Upper lobe of left lung (tissue), 6 donors: Measurements from ENCODE around the gene ZBED6. TPM values are rescaled to one million over a fixed set of nuclear protein-coding genes. Genes with fewer than 3 reads are reported as not detected.

Experiments used
- ATAC-seq, 2 donors: fragments of 200-7000 bp; cut with Tn5 transposase; one replicate each; pipeline ENCODE4 v1.9.1; 2022; ENCODE audit warnings: mild to moderate bottlenecking in 2 of 2, moderate library complexity in 2 of 2; ENCODE audit not compliant: low FRiP score in 2 of 2
- DNase-seq, 2 donors: peaks; one replicate each; pipeline ENCODE4 v3.0.0-alpha.2; 2019 to 2020
- H3K27ac ChIP-seq, 4 donors: fragments of 200-600 bp; sonication (generic); one replicate each; pipeline ENCODE4 v1.5.1; 2016 to 2019
- H3K27me3 ChIP-seq, 4 donors: fragments of 200-600 bp; sonication (generic); one replicate each; pipeline ENCODE4 v1.5.1; 2017 to 2019
- H3K36me3 ChIP-seq, 4 donors: fragments of 200-600 bp; sonication (generic); one replicate each; pipeline ENCODE4 v1.5.1; 2016 to 2019
- H3K4me1 ChIP-seq, 4 donors: fragments of 200-600 bp; sonication (generic); one replicate each; pipeline ENCODE4 v1.5.1; 2018 to 2019
- H3K4me3 ChIP-seq, 4 donors: fragments of 200-600 bp; sonication (generic); one replicate each; pipeline ENCODE4 v1.5.1; 2017 to 2019; ENCODE audit warnings: mild to moderate bottlenecking in 2 of 4, moderate library complexity in 1 of 4
- H3K9me3 ChIP-seq, 4 donors: fragments of 200-600 bp; sonication (generic); one replicate each; pipeline ENCODE4 v1.5.1; 2018 to 2019
- EP300 ChIP-seq, 4 donors: sonication (generic); formaldehyde crosslinking; IDR thresholded peaks; one replicate each; pipeline ENCODE4 v1.5.1; 2017; ENCODE audit warnings: antibody characterized with exemption in 4 of 4, control low read depth in 2 of 4
- POLR2A ChIP-seq, 4 donors: fragments of 450-650 bp; IDR thresholded peaks; one replicate each; pipeline ENCODE4 v1.5.1; 2016 to 2017; ENCODE audit warnings: antibody characterized with exemption in 4 of 4, mild to moderate bottlenecking in 2 of 4
- POLR2AphosphoS5 ChIP-seq, 2 donors: sonication (generic); formaldehyde crosslinking; IDR thresholded peaks; one replicate each; pipeline ENCODE4 v1.5.1; 2017; ENCODE audit warnings: antibody characterized with exemption in 2 of 2
- WGBS, 2 donors: methylation state at CpG; one replicate each; pipeline ENCODE4 v1.1.5; 2017 to 2018; 5-methylcytosine and 5-hydroxymethylcytosine counted together
- total RNA-seq, 6 donors: library from RNA; depleted of rRNA in 4 of 6; stranded (reverse); fragments of >200 nt in 4 of 6; gene quantifications; one replicate each; pipeline versions ENCODE4 v1.1.0 to v1.2.1, GENCODE V29; 2016 to 2021
- TF ChIP-seq, protein P1 (sequence below), 6 experiments: fragments of 450-650 bp in 4 of 6; fragments of 200-600 bp in 2 of 6; sonication (generic) in 2 of 6; IDR thresholded peaks; one replicate each; pipeline ENCODE4 v1.5.1; 2016 to 2019; ENCODE audit warnings: antibody characterized with exemption in 6 of 6
- donor health status: DM: no; HTN: no; CAD: no; lungs with moderate emphysema.
- donor health status: DM: no; HTN: yes; CAD: no; lungs with severe emphysema.

ZBED6 gene
- total RNA-seq, 6 donors from 2014 or later, result 15.0 to 29.3 (median 21.3) TPM

DNA sequence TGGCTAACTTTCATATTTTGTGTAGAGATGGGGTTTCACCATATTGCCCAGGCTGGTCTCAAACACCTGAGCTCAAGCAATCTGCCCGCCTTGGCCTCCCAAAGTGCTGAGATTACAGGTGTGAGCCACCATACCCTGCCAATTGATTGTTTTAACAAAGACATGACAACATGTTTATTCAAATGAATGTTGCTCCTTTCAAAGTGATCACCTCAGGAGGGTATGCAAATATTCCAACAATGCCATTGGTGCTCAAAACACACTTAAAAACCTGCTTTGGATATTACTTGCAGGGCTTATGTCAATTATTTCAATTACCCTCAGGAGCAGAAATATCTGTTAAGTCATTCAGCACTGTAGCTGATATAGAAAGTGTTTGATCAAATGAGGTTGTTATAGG lies 22.6 kb upstream of the ZBED6 start:
- no peak for ATAC-seq
- no peaks in the 10 kb centered on the region for H3K9me3 ChIP-seq
- WGBS, 2 donors, result 100% methylated on average over 1 of the region's 1 CpG
- no peaks in the 10 kb centered on the region for H3K36me3 ChIP-seq
- H3K4me1 ChIP-seq, result peaks cover 0 to 18% (median 6%) of the 10 kb centered on the region in 4 donors
- TF ChIP-seq POLR2AphosphoS5 (IDR thresholded peaks at IDR 0.05), result no peak
- no peak for TF ChIP-seq EP300 (IDR thresholded peaks at IDR 0.05)
- TF ChIP-seq POLR2A (IDR thresholded peaks at IDR 0.05), result no peak
- TF ChIP-seq, protein P1, sequence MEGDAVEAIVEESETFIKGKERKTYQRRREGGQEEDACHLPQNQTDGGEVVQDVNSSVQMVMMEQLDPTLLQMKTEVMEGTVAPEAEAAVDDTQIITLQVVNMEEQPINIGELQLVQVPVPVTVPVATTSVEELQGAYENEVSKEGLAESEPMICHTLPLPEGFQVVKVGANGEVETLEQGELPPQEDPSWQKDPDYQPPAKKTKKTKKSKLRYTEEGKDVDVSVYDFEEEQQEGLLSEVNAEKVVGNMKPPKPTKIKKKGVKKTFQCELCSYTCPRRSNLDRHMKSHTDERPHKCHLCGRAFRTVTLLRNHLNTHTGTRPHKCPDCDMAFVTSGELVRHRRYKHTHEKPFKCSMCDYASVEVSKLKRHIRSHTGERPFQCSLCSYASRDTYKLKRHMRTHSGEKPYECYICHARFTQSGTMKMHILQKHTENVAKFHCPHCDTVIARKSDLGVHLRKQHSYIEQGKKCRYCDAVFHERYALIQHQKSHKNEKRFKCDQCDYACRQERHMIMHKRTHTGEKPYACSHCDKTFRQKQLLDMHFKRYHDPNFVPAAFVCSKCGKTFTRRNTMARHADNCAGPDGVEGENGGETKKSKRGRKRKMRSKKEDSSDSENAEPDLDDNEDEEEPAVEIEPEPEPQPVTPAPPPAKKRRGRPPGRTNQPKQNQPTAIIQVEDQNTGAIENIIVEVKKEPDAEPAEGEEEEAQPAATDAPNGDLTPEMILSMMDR (IDR thresholded peaks at IDR 0.05), result no peak
- no peaks in the 10 kb centered on the region for H3K27me3 ChIP-seq
- H3K27ac ChIP-seq, result no peak overlapping the region
- H3K4me3 ChIP-seq, result no peak overlapping the region
- no peak for DNase-seq

DNA sequence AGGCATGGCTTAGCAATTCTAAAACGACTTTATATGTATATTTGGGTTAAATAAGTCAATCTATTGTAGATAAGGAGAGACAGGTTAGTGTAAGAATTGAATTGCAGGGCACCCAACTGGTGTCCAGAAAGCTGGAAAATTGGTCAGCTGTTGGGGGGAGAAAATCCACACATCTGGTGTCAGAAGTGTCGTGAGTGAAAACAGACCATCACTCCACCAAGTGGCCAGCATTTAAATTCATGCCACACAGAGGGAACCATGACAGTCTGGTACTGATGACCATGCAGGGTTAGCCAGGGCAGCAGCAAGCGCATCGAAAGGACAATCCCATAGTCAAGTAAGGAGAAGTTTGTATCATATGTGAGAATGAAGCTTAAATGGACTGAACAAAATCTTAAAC lies 18.8 kb upstream of the ZBED6 start:
- Histone ChIP-seq H3K27me3 (no peaks in the 10 kb centered on the region), H3K36me3 (no peaks in the 10 kb centered on the region), H3K4me1 (no peaks in the 10 kb centered on the region), H3K4me3 (no peak overlapping the region), H3K9me3 (no peaks in the 10 kb centered on the region), H3K27ac (no peak overlapping the region)
- no peak for ATAC-seq
- WGBS, 2 donors, result 62 to 69% methylated on average over 4 of the region's 4 CpGs
- TF ChIP-seq, protein P1 (IDR thresholded peaks at IDR 0.05), result peak in 1 of 6 experiments; percentile 5
- TF ChIP-seq EP300 (IDR thresholded peaks at IDR 0.05) (no peak), POLR2A (IDR thresholded peaks at IDR 0.05) (no peak), POLR2AphosphoS5 (IDR thresholded peaks at IDR 0.05) (no peak)
- no peak for DNase-seq

DNA sequence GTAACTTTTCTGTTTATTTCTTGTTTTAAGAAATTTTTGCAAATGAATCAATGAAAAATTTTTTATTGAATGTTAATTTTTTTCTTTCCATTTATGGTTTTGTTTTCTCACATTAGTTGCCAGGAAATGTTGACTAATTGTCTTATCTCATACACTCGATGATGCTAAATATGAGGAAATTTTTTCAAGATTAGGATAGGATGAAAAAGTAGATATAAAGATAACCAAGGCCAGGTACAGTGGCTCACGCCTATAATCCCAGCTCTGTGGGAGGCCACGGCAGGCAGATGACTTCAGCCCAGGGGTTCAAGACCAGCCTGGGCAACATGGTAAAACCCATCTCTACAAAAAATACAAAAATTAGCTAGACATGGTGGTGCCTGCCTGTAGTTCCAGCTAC lies 17.8 kb upstream of the ZBED6 start:
- H3K9me3 ChIP-seq, result no peaks in the 10 kb centered on the region
- H3K27ac ChIP-seq, result no peak overlapping the region
- TF ChIP-seq EP300 (IDR thresholded peaks at IDR 0.05) (no peak), POLR2A (IDR thresholded peaks at IDR 0.05) (no peak), POLR2AphosphoS5 (IDR thresholded peaks at IDR 0.05) (no peak)
- TF ChIP-seq, protein P1 (IDR thresholded peaks at IDR 0.05), result no peak
- no peaks in the 10 kb centered on the region for H3K27me3 ChIP-seq
- no peak for DNase-seq
- WGBS, 2 donors, result 79 to 80% methylated on average over 3 of the region's 3 CpGs
- no peaks in the 10 kb centered on the region for H3K4me1 ChIP-seq
- ATAC-seq, result no peak
- H3K4me3 ChIP-seq, result no peak overlapping the region
- no peaks in the 10 kb centered on the region for H3K36me3 ChIP-seq

DNA sequence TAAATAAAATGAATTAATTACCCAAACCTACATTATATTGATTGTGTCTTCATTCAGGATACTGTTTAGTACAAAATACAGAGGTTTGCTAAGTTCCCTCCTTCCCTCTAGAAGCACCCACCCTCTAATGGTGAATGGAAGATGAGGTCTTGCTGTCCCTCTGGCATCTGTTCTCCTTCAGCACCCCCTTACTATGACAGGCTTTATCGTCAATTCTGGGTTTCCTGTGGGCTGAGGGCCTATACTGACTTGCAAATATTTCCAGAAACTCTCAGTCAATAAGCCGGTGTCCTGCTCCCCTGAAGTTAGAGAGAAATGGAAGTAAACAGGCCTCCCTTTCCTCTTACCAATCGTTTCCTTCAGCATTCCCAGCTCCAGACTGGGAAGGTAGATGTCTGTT lies 17.3 kb upstream of the ZBED6 start:
- WGBS, 2 donors, result 56 to 63% methylated on average over 3 of the region's 3 CpGs
- Histone ChIP-seq H3K9me3 (no peaks in the 10 kb centered on the region), H3K27ac (no peak overlapping the region), H3K36me3 (no peaks in the 10 kb centered on the region), H3K4me3 (no peak overlapping the region), H3K4me1 (no peaks in the 10 kb centered on the region), H3K27me3 (no peaks in the 10 kb centered on the region)
- DNase-seq (no peak), ATAC-seq (no peak)
- no peak for TF ChIP-seq POLR2A (IDR thresholded peaks at IDR 0.05)
- no peak for TF ChIP-seq POLR2AphosphoS5 (IDR thresholded peaks at IDR 0.05)
- TF ChIP-seq, protein P1 (IDR thresholded peaks at IDR 0.05), result no peak
- no peak for TF ChIP-seq EP300 (IDR thresholded peaks at IDR 0.05)

DNA sequence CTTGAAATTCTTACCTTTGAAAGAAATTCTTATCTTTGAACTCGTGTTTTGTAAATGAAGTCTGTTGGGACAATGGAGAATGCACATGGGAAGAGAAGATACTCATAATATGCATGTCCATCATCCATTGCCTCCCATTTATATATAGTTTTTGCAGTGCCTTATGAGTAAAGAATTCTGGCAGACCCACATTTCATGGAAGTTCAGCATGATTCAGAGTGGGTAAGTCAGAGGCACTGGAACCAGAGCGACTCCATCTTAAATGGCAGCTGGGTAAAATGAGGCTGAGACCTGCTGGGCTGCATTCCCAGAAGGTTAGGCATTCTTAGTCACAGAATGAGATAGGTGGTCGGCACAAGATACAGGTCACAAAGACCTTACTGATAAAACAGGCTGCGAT lies 16.6 kb upstream of the ZBED6 start:
- Histone ChIP-seq H3K4me3 (no peak overlapping the region), H3K27me3 (no peaks in the 10 kb centered on the region), H3K9me3 (no peaks in the 10 kb centered on the region), H3K4me1 (no peaks in the 10 kb centered on the region), H3K36me3 (no peaks in the 10 kb centered on the region), H3K27ac (no peak overlapping the region)
- no peak for ATAC-seq
- TF ChIP-seq POLR2A (IDR thresholded peaks at IDR 0.05) (no peak), POLR2AphosphoS5 (IDR thresholded peaks at IDR 0.05) (no peak), EP300 (IDR thresholded peaks at IDR 0.05) (no peak)
- TF ChIP-seq, protein P1 (IDR thresholded peaks at IDR 0.05), result no peak
- no peak for DNase-seq
- WGBS, 2 donors, result 86 to 97% methylated on average over 4 of the region's 4 CpGs
